CD14-positive monocyte (primary cell): ENCODE data around the gene ROGDI. TPM values are rescaled to one million over a fixed set of nuclear protein-coding genes. Genes with fewer than 3 reads are reported as not detected.

ENCODE experiments used
- DNase-seq, 3 donors: peaks; one replicate each; pipeline ENCODE4 v3.0.0-alpha.2; 2011 to 2022
- H2AFZ ChIP-seq: 2 replicates; pipeline ENCODE4 v1.6.0; 2012; ENCODE audit warnings: mild to moderate bottlenecking, low read depth, low read length, inconsistent platforms; ENCODE audit not compliant: insufficient read depth, poor library complexity, severe bottlenecking
- H3K27ac ChIP-seq, 2 donors: 1 replicate in 1 of 2; 2 replicates in 1 of 2; pipeline ENCODE4 v1.5.1; 2012 to 2013; ENCODE audit warnings: low read length in 2 of 2, control low read depth in 1 of 2, inconsistent platforms in 1 of 2, low read depth in 1 of 2, mild to moderate bottlenecking in 1 of 2
- H3K27me3 ChIP-seq, 2 donors: one replicate each; pipeline versions ENCODE4 v1.6.0 to v1.6.1; 2011 to 2013; ENCODE audit warnings: low read length in 2 of 2; ENCODE audit not compliant: control insufficient read depth in 2 of 2, insufficient read depth in 2 of 2
- H3K36me3 ChIP-seq, 2 donors: replicated peaks in 1 of 2; 1 replicate in 1 of 2; 2 replicates in 1 of 2; pipeline versions ENCODE4 v1.5.1 to v1.6.1; 2012 to 2013; ENCODE audit warnings: low read length in 2 of 2, control low read depth in 1 of 2, inconsistent platforms in 1 of 2, mild to moderate bottlenecking in 1 of 2; ENCODE audit not compliant: insufficient read depth in 2 of 2, control insufficient read depth in 1 of 2
- H3K4me1 ChIP-seq, 2 donors: 1 replicate in 1 of 2; 2 replicates in 1 of 2; pipeline versions ENCODE4 v1.5.1 to v1.6.1; 2012 to 2013; ENCODE audit warnings: low read length in 2 of 2, control low read depth in 1 of 2, inconsistent platforms in 1 of 2, mild to moderate bottlenecking in 1 of 2, moderate library complexity in 1 of 2; ENCODE audit not compliant: insufficient read depth in 2 of 2, control insufficient read depth in 1 of 2
- H3K4me2 ChIP-seq: replicated peaks from 2 replicates; pipeline ENCODE3; 2012; ENCODE audit warnings: low read length, moderate library complexity, mild to moderate bottlenecking; ENCODE audit not compliant: poor library complexity, severe bottlenecking; ENCODE audit errors: extremely low read depth
- H3K4me3 ChIP-seq, 3 experiments: fragments of 200-600 bp in 1 of 3; sonication (generic) in 1 of 3; replicated peaks in 1 of 3; 1 replicate in 2 of 3; 2 replicates in 1 of 3; pipeline ENCODE4 v1.5.1; 2011 to 2013; ENCODE audit warnings: low read length in 3 of 3, mild to moderate bottlenecking in 3 of 3, control low read depth in 2 of 3, low read depth in 2 of 3, inconsistent platforms in 1 of 3, moderate library complexity in 1 of 3
- H3K79me2 ChIP-seq: 2 replicates; pipeline ENCODE4 v1.6.0; 2012; ENCODE audit warnings: mild to moderate bottlenecking, control low read depth, inconsistent platforms, low read length, moderate library complexity; ENCODE audit not compliant: insufficient read depth
- H3K9ac ChIP-seq: 2 replicates; pipeline ENCODE4 v1.6.0; 2017; ENCODE audit warnings: low read length, mild to moderate bottlenecking; ENCODE audit not compliant: insufficient read depth, poor library complexity, severe bottlenecking
- H3K9me3 ChIP-seq, 2 donors: replicated peaks in 1 of 2; 1 replicate in 1 of 2; 2 replicates in 1 of 2; pipeline versions ENCODE4 v1.5.1 to v1.6.1; 2012 to 2013; ENCODE audit warnings: low read length in 2 of 2, control low read depth in 1 of 2; ENCODE audit not compliant: control insufficient read depth in 1 of 2, insufficient read depth in 1 of 2
- H4K20me1 ChIP-seq: 2 replicates; pipeline ENCODE4 v1.6.0; 2012; ENCODE audit warnings: mild to moderate bottlenecking, low read length, control low read depth, moderate library complexity; ENCODE audit not compliant: insufficient read depth
- H3K27ac Mint-ChIP-seq, 7 donors: one replicate each; pipeline ENCODE4 v1.8.0; 2020; ENCODE audit warnings: mild to moderate bottlenecking in 7 of 7, mixed read lengths in 7 of 7, moderate library complexity in 6 of 7, inconsistent platforms in 2 of 7
- H3K27me3 Mint-ChIP-seq, 3 donors: one replicate each; pipeline ENCODE4 v1.8.0; 2021 to 2022; ENCODE audit warnings: low read depth in 3 of 3, mild to moderate bottlenecking in 3 of 3, mixed read lengths in 3 of 3, moderate library complexity in 3 of 3, inconsistent platforms in 1 of 3
- H3K36me3 Mint-ChIP-seq, 2 donors: one replicate each; pipeline ENCODE4 v1.8.0; 2020; ENCODE audit warnings: mixed read lengths in 2 of 2, inconsistent platforms in 1 of 2, mild to moderate bottlenecking in 1 of 2
- H3K4me1 Mint-ChIP-seq: one replicate; pipeline ENCODE4 v1.8.0; 2020; ENCODE audit warnings: mild to moderate bottlenecking, mixed read lengths
- H3K4me3 Mint-ChIP-seq, 2 donors: one replicate each; pipeline ENCODE4 v1.8.0; 2020; ENCODE audit warnings: mild to moderate bottlenecking in 2 of 2, mixed read lengths in 2 of 2, moderate library complexity in 1 of 2
- H3K9me3 Mint-ChIP-seq, 7 donors: one replicate each; pipeline ENCODE4 v1.8.0; 2020 to 2022; ENCODE audit warnings: mixed read lengths in 7 of 7, mild to moderate bottlenecking in 6 of 7, moderate library complexity in 6 of 7, inconsistent platforms in 2 of 7
- CTCF ChIP-seq: fragments of 200-600 bp; IDR thresholded peaks from one replicate; pipeline ENCODE4 v1.8.0; 2022; ENCODE audit warnings: antibody characterized with exemption, mild to moderate bottlenecking
- WGBS: methylation state at CpG from one replicate; pipeline ENCODE4 v1.1.5; 2013; ENCODE audit warnings: missing lambda C conversion rate; ENCODE audit not compliant: insufficient coverage; 5-methylcytosine and 5-hydroxymethylcytosine counted together
- intact Hi-C, 2 donors: fragments of 100-400 bp; cut with micrococcal nuclease; formaldehyde crosslinking; loops; one replicate each; pipeline versions ENCODE4 v1.15.0 to v1.15.1; 2023
- polyA plus RNA-seq, 3 donors: library from polyadenylated mRNA; depleted of rRNA in 1 of 3; unstranded in 2 of 3; stranded (reverse) in 1 of 3; fragments of 300-500 nt in 2 of 3; fragments of >200 nt in 1 of 3; fragmentation: Illumina TruSeq in 2 of 3; gene quantifications; 1 replicate in 2 of 3; 2 replicates in 1 of 3; pipeline ENCODE4 v1.2.3, GENCODE V29; 2012 to 2021

The ROGDI gene
- polyA plus RNA-seq, 3 donors: 40.9 to 126 (median 54.4) TPM

DNA sequence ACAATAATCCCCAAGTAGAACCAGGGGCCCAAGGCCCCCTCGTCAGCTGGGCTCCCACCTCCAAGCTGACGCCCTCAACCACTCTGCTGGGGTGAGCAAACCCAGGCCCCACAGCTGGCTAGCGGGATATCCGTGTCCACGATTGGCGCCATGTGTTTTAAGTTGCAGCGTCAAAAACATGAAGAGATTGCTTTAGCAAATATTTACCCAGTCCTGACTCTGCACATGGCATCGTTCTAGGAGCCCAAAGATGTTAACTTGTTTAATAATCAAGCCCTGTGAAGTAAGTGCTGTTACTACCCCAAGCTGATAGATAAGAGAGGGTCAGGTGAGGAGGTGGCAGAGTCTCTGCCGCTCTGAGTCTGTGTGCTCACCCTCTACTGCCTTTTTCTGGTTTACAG, 13.9 kb downstream of the ROGDI start:
- 91% methylated on average over 7 of the region's 9 CpGs for WGBS
- no peaks in the 10 kb centered on the region for H3K27me3 ChIP-seq
- Mint-ChIP-seq H3K27ac (no peak overlapping the region), H3K4me3 (no peak overlapping the region), H3K36me3 (no peaks in the 10 kb centered on the region), H3K9me3 (peaks cover 0 to 2% (median 0%) of the 10 kb centered on the region in 7 donors), H3K4me1 (peaks cover 3% of the 10 kb centered on the region), H3K27me3 (peaks cover 1 to 7% (median 5%) of the 10 kb centered on the region in 3 donors)
- no peak overlapping the region for H3K9ac ChIP-seq
- H3K9me3 ChIP-seq: no peaks in the 10 kb centered on the region
- no peak overlapping the region for H3K27ac ChIP-seq
- H3K36me3 ChIP-seq: no peaks in the 10 kb centered on the region
- no peak for DNase-seq
- no peak overlapping the region for H2AFZ ChIP-seq
- no peaks in the 10 kb centered on the region for H3K79me2 ChIP-seq
- H3K4me1 ChIP-seq: no peaks in the 10 kb centered on the region
- no peak overlapping the region for H3K4me3 ChIP-seq
- H4K20me1 ChIP-seq: no peaks in the 10 kb centered on the region
- intact Hi-C loops: no loop called here
- TF ChIP-seq CTCF: no peak
- H3K4me2 ChIP-seq: no peak overlapping the region

- Histone ChIP-seq H3K27me3 (no peaks in the 10 kb centered on the region), H3K79me2 (no peaks in the 10 kb centered on the region), H3K4me3 (no peak within 1 kb of the TSS), H3K36me3 (no peaks in the 10 kb centered on the region), H2AFZ (no peak within 1 kb of the TSS), H3K9me3 (no peaks in the 10 kb centered on the region), H3K4me2 (no peak within 1 kb of the TSS), H4K20me1 (no peaks in the 10 kb centered on the region), H3K4me1 (peaks cover 2% of the 10 kb centered on the region in 2 donors), H3K9ac (no peak within 1 kb of the TSS), H3K27ac (no peak within 1 kb of the TSS)
- no peak within 1 kb of the TSS for H3K4me3 Mint-ChIP-seq
- DNase-seq: no peak
- peaks cover 7% of the 10 kb centered on the region for H3K4me1 Mint-ChIP-seq
- no peaks in the 10 kb centered on the region for H3K36me3 Mint-ChIP-seq
- 90% methylated on average over 8 of the region's 14 CpGs for WGBS
- H3K27ac Mint-ChIP-seq: no peak within 1 kb of the TSS
- no peak for TF ChIP-seq CTCF
- intact Hi-C loops: no loop called here
- peaks cover 1 to 6% (median 5%) of the 10 kb centered on the region in 3 donors for H3K27me3 Mint-ChIP-seq
- peaks cover 0 to 2% (median 0%) of the 10 kb centered on the region in 7 donors for H3K9me3 Mint-ChIP-seq
Measured at GRCh38 chr16:4787627-4788482, 14.6 kb downstream of the ROGDI start, which contains the start of gene SEPTIN12. Gene SEPTIN12, minus strand, starts transcription at chr16:4788345. Its CDS starts 700 bp downstream, at chr16:4787645.
